ENCODE data around the gene EEPD1.

EEPD1 gene

GRCh38 chr7:36291387-36292316, 138.6 kb downstream of the EEPD1 start:
- H3K9ac ChIP-seq (ENCODE audit: insufficient read length, low read depth): no peak overlapping the region
- H3K36me3 ChIP-seq (ENCODE audit: insufficient read depth, insufficient read length, low read length): peaks cover 11% of the 10 kb centered on the region
- H3K27me3 ChIP-seq (ENCODE audit: insufficient read depth, insufficient read length): no peaks in the 10 kb centered on the region
- peaks cover 10% of the 10 kb centered on the region for H3K4me1 ChIP-seq (ENCODE audit: insufficient read depth, insufficient read length)
- TF ChIP-seq YY1 (IDR thresholded peaks at IDR 0.05; ENCODE audit: insufficient read depth, insufficient read length): no peak
- TF ChIP-seq SUZ12 (IDR thresholded peaks at IDR 0.05; ENCODE audit: extremely low read depth, insufficient read depth, insufficient read length): no peak
- TF ChIP-seq ZNF274 (IDR thresholded peaks at IDR 0.05; ENCODE audit: low read depth, low read length): no peak
- H3K4me3 ChIP-seq (ENCODE audit: insufficient read length, low read depth): no peak overlapping the region
- no peaks in the 10 kb centered on the region for H3K9me3 ChIP-seq (ENCODE audit: insufficient read depth, low read length)
- DNase-seq (ENCODE audit: low read depth, low spot score): peak; percentile 83

- Histone ChIP-seq H3K36me3 (ENCODE audit: insufficient read depth, insufficient read length, low read length) (peaks cover 14% of the 10 kb centered on the region), H3K9me3 (ENCODE audit: insufficient read depth, low read length) (no peaks in the 10 kb centered on the region), H3K4me3 (ENCODE audit: insufficient read length, low read depth) (no peak overlapping the region), H3K9ac (ENCODE audit: insufficient read length, low read depth) (no peak overlapping the region), H3K4me1 (ENCODE audit: insufficient read depth, insufficient read length) (peaks cover 13% of the 10 kb centered on the region), H3K27me3 (ENCODE audit: insufficient read depth, insufficient read length) (no peaks in the 10 kb centered on the region)
- DNase-seq (ENCODE audit: low read depth, low spot score): no peak
- TF ChIP-seq YY1 (IDR thresholded peaks at IDR 0.05; ENCODE audit: insufficient read depth, insufficient read length) (no peak), ZNF274 (IDR thresholded peaks at IDR 0.05; ENCODE audit: low read depth, low read length) (no peak), SUZ12 (IDR thresholded peaks at IDR 0.05; ENCODE audit: extremely low read depth, insufficient read depth, insufficient read length) (no peak)
These were observed 142.0 kb downstream of the EEPD1 start for GRCh38 chr7:36295090-36295489.

GRCh38 chr7:36296284-36296683, 143.2 kb downstream of the EEPD1 start:
- Histone ChIP-seq H3K36me3 (ENCODE audit: insufficient read depth, insufficient read length, low read length) (peaks cover 14% of the 10 kb centered on the region), H3K4me1 (ENCODE audit: insufficient read depth, insufficient read length) (peaks cover 13% of the 10 kb centered on the region), H3K9me3 (ENCODE audit: insufficient read depth, low read length) (no peaks in the 10 kb centered on the region), H3K4me3 (ENCODE audit: insufficient read length, low read depth) (no peak overlapping the region), H3K27me3 (ENCODE audit: insufficient read depth, insufficient read length) (no peaks in the 10 kb centered on the region), H3K9ac (ENCODE audit: insufficient read length, low read depth) (no peak overlapping the region)
- TF ChIP-seq YY1 (IDR thresholded peaks at IDR 0.05; ENCODE audit: insufficient read depth, insufficient read length): no peak
- TF ChIP-seq ZNF274 (IDR thresholded peaks at IDR 0.05; ENCODE audit: low read depth, low read length): no peak
- TF ChIP-seq SUZ12 (IDR thresholded peaks at IDR 0.05; ENCODE audit: extremely low read depth, insufficient read depth, insufficient read length): no peak
- no peak for DNase-seq (ENCODE audit: low read depth, low spot score)

- TF ChIP-seq YY1 (IDR thresholded peaks at IDR 0.05; ENCODE audit: insufficient read depth, insufficient read length) (no peak), SUZ12 (IDR thresholded peaks at IDR 0.05; ENCODE audit: extremely low read depth, insufficient read depth, insufficient read length) (no peak), ZNF274 (IDR thresholded peaks at IDR 0.05; ENCODE audit: low read depth, low read length) (no peak)
- Histone ChIP-seq H3K36me3 (ENCODE audit: insufficient read depth, insufficient read length, low read length) (peaks cover 14% of the 10 kb centered on the region), H3K27me3 (ENCODE audit: insufficient read depth, insufficient read length) (no peaks in the 10 kb centered on the region), H3K4me1 (ENCODE audit: insufficient read depth, insufficient read length) (peaks cover 6% of the 10 kb centered on the region), H3K4me3 (ENCODE audit: insufficient read length, low read depth) (no peak overlapping the region), H3K9ac (ENCODE audit: insufficient read length, low read depth) (no peak overlapping the region), H3K9me3 (ENCODE audit: insufficient read depth, low read length) (no peaks in the 10 kb centered on the region)
- no peak for DNase-seq (ENCODE audit: low read depth, low spot score)
These were observed 144.4 kb downstream of the EEPD1 start for GRCh38 chr7:36297364-36298009.

- peaks cover 6% of the 10 kb centered on the region for H3K4me1 ChIP-seq (ENCODE audit: insufficient read depth, insufficient read length)
- no peak overlapping the region for H3K4me3 ChIP-seq (ENCODE audit: insufficient read length, low read depth)
- TF ChIP-seq YY1 (IDR thresholded peaks at IDR 0.05; ENCODE audit: insufficient read depth, insufficient read length) (no peak), SUZ12 (IDR thresholded peaks at IDR 0.05; ENCODE audit: extremely low read depth, insufficient read depth, insufficient read length) (no peak), ZNF274 (IDR thresholded peaks at IDR 0.05; ENCODE audit: low read depth, low read length) (no peak)
- no peaks in the 10 kb centered on the region for H3K27me3 ChIP-seq (ENCODE audit: insufficient read depth, insufficient read length)
- peaks cover 14% of the 10 kb centered on the region for H3K36me3 ChIP-seq (ENCODE audit: insufficient read depth, insufficient read length, low read length)
- H3K9me3 ChIP-seq (ENCODE audit: insufficient read depth, low read length): no peaks in the 10 kb centered on the region
- no peak overlapping the region for H3K9ac ChIP-seq (ENCODE audit: insufficient read length, low read depth)
- no peak for DNase-seq (ENCODE audit: low read depth, low spot score)
These were observed 145.1 kb downstream of the EEPD1 start for GRCh38 chr7:36298106-36298505.

- peak overlapping the region; percentile 43 for H3K9ac ChIP-seq (ENCODE audit: insufficient read length, low read depth)
- peaks cover 10% of the 10 kb centered on the region for H3K4me1 ChIP-seq (ENCODE audit: insufficient read depth, insufficient read length)
- H3K36me3 ChIP-seq (ENCODE audit: insufficient read depth, insufficient read length, low read length): peaks cover 14% of the 10 kb centered on the region
- H3K4me3 ChIP-seq (ENCODE audit: insufficient read length, low read depth): no peak overlapping the region
- no peak for DNase-seq (ENCODE audit: low read depth, low spot score)
- no peak for TF ChIP-seq YY1 (IDR thresholded peaks at IDR 0.05; ENCODE audit: insufficient read depth, insufficient read length)
- TF ChIP-seq SUZ12 (IDR thresholded peaks at IDR 0.05; ENCODE audit: extremely low read depth, insufficient read depth, insufficient read length): no peak
- TF ChIP-seq ZNF274 (IDR thresholded peaks at IDR 0.05; ENCODE audit: low read depth, low read length): no peak
- H3K27me3 ChIP-seq (ENCODE audit: insufficient read depth, insufficient read length): no peaks in the 10 kb centered on the region
- no peaks in the 10 kb centered on the region for H3K9me3 ChIP-seq (ENCODE audit: insufficient read depth, low read length)
These were observed 146.2 kb downstream of the EEPD1 start for GRCh38 chr7:36299223-36299774.
